CD14-positive monocyte (primary cell): Measurements from ENCODE around the gene RGS2. TPM values are rescaled to one million over a fixed set of nuclear protein-coding genes. Genes with fewer than 3 reads are reported as not detected.

Source experiments
- DNase-seq, 3 donors: peaks; one replicate each; pipeline ENCODE4 v3.0.0-alpha.2; 2011 to 2022
- H2AFZ ChIP-seq: 2 replicates; pipeline ENCODE4 v1.6.0; 2012; ENCODE audit warnings: mild to moderate bottlenecking, low read depth, low read length, inconsistent platforms; ENCODE audit not compliant: insufficient read depth, poor library complexity, severe bottlenecking
- H3K27ac ChIP-seq, 2 donors: 1 replicate in 1 of 2; 2 replicates in 1 of 2; pipeline ENCODE4 v1.5.1; 2012 to 2013; ENCODE audit warnings: low read length in 2 of 2, control low read depth in 1 of 2, inconsistent platforms in 1 of 2, low read depth in 1 of 2, mild to moderate bottlenecking in 1 of 2
- H3K27me3 ChIP-seq, 2 donors: one replicate each; pipeline versions ENCODE4 v1.6.0 to v1.6.1; 2011 to 2013; ENCODE audit warnings: low read length in 2 of 2; ENCODE audit not compliant: control insufficient read depth in 2 of 2, insufficient read depth in 2 of 2
- H3K36me3 ChIP-seq, 2 donors: replicated peaks in 1 of 2; 1 replicate in 1 of 2; 2 replicates in 1 of 2; pipeline versions ENCODE4 v1.5.1 to v1.6.1; 2012 to 2013; ENCODE audit warnings: low read length in 2 of 2, control low read depth in 1 of 2, inconsistent platforms in 1 of 2, mild to moderate bottlenecking in 1 of 2; ENCODE audit not compliant: insufficient read depth in 2 of 2, control insufficient read depth in 1 of 2
- H3K4me1 ChIP-seq, 2 donors: 1 replicate in 1 of 2; 2 replicates in 1 of 2; pipeline versions ENCODE4 v1.5.1 to v1.6.1; 2012 to 2013; ENCODE audit warnings: low read length in 2 of 2, control low read depth in 1 of 2, inconsistent platforms in 1 of 2, mild to moderate bottlenecking in 1 of 2, moderate library complexity in 1 of 2; ENCODE audit not compliant: insufficient read depth in 2 of 2, control insufficient read depth in 1 of 2
- H3K4me2 ChIP-seq: replicated peaks from 2 replicates; pipeline ENCODE3; 2012; ENCODE audit warnings: low read length, moderate library complexity, mild to moderate bottlenecking; ENCODE audit not compliant: poor library complexity, severe bottlenecking; ENCODE audit errors: extremely low read depth
- H3K4me3 ChIP-seq, 3 experiments: fragments of 200-600 bp in 1 of 3; sonication (generic) in 1 of 3; replicated peaks in 1 of 3; 1 replicate in 2 of 3; 2 replicates in 1 of 3; pipeline ENCODE4 v1.5.1; 2011 to 2013; ENCODE audit warnings: low read length in 3 of 3, mild to moderate bottlenecking in 3 of 3, control low read depth in 2 of 3, low read depth in 2 of 3, inconsistent platforms in 1 of 3, moderate library complexity in 1 of 3
- H3K79me2 ChIP-seq: 2 replicates; pipeline ENCODE4 v1.6.0; 2012; ENCODE audit warnings: mild to moderate bottlenecking, control low read depth, inconsistent platforms, low read length, moderate library complexity; ENCODE audit not compliant: insufficient read depth
- H3K9ac ChIP-seq: 2 replicates; pipeline ENCODE4 v1.6.0; 2017; ENCODE audit warnings: low read length, mild to moderate bottlenecking; ENCODE audit not compliant: insufficient read depth, poor library complexity, severe bottlenecking
- H3K9me3 ChIP-seq, 2 donors: replicated peaks in 1 of 2; 1 replicate in 1 of 2; 2 replicates in 1 of 2; pipeline versions ENCODE4 v1.5.1 to v1.6.1; 2012 to 2013; ENCODE audit warnings: low read length in 2 of 2, control low read depth in 1 of 2; ENCODE audit not compliant: control insufficient read depth in 1 of 2, insufficient read depth in 1 of 2
- H4K20me1 ChIP-seq: 2 replicates; pipeline ENCODE4 v1.6.0; 2012; ENCODE audit warnings: mild to moderate bottlenecking, low read length, control low read depth, moderate library complexity; ENCODE audit not compliant: insufficient read depth
- H3K27ac Mint-ChIP-seq, 7 donors: one replicate each; pipeline ENCODE4 v1.8.0; 2020; ENCODE audit warnings: mild to moderate bottlenecking in 7 of 7, mixed read lengths in 7 of 7, moderate library complexity in 6 of 7, inconsistent platforms in 2 of 7
- H3K27me3 Mint-ChIP-seq, 3 donors: one replicate each; pipeline ENCODE4 v1.8.0; 2021 to 2022; ENCODE audit warnings: low read depth in 3 of 3, mild to moderate bottlenecking in 3 of 3, mixed read lengths in 3 of 3, moderate library complexity in 3 of 3, inconsistent platforms in 1 of 3
- H3K36me3 Mint-ChIP-seq, 2 donors: one replicate each; pipeline ENCODE4 v1.8.0; 2020; ENCODE audit warnings: mixed read lengths in 2 of 2, inconsistent platforms in 1 of 2, mild to moderate bottlenecking in 1 of 2
- H3K4me1 Mint-ChIP-seq: one replicate; pipeline ENCODE4 v1.8.0; 2020; ENCODE audit warnings: mild to moderate bottlenecking, mixed read lengths
- H3K4me3 Mint-ChIP-seq, 2 donors: one replicate each; pipeline ENCODE4 v1.8.0; 2020; ENCODE audit warnings: mild to moderate bottlenecking in 2 of 2, mixed read lengths in 2 of 2, moderate library complexity in 1 of 2
- H3K9me3 Mint-ChIP-seq, 7 donors: one replicate each; pipeline ENCODE4 v1.8.0; 2020 to 2022; ENCODE audit warnings: mixed read lengths in 7 of 7, mild to moderate bottlenecking in 6 of 7, moderate library complexity in 6 of 7, inconsistent platforms in 2 of 7
- whole genome bisulfite sequencing: methylation state at CpG from one replicate; pipeline ENCODE4 v1.1.5; 2013; ENCODE audit warnings: missing lambda C conversion rate; ENCODE audit not compliant: insufficient coverage; 5-methylcytosine and 5-hydroxymethylcytosine counted together
- intact Hi-C, 2 donors: fragments of 100-400 bp; cut with micrococcal nuclease; formaldehyde crosslinking; loops; one replicate each; pipeline versions ENCODE4 v1.15.0 to v1.15.1; 2023
- polyA plus RNA-seq, 3 donors: library from polyadenylated mRNA; depleted of rRNA in 1 of 3; unstranded in 2 of 3; stranded (reverse) in 1 of 3; fragments of 300-500 nt in 2 of 3; fragments of >200 nt in 1 of 3; fragmentation: Illumina TruSeq in 2 of 3; gene quantifications; 1 replicate in 2 of 3; 2 replicates in 1 of 3; pipeline ENCODE4 v1.2.3, GENCODE V29; 2012 to 2021
- TF ChIP-seq, protein P1 (sequence below): fragments of 200-600 bp; IDR thresholded peaks from one replicate; pipeline ENCODE4 v1.8.0; 2022; ENCODE audit warnings: antibody characterized with exemption, mild to moderate bottlenecking

RGS2 gene
- polyA plus RNA-seq, 3 donors, result 974 to 3,307 (median 1,708) TPM

DNA sequence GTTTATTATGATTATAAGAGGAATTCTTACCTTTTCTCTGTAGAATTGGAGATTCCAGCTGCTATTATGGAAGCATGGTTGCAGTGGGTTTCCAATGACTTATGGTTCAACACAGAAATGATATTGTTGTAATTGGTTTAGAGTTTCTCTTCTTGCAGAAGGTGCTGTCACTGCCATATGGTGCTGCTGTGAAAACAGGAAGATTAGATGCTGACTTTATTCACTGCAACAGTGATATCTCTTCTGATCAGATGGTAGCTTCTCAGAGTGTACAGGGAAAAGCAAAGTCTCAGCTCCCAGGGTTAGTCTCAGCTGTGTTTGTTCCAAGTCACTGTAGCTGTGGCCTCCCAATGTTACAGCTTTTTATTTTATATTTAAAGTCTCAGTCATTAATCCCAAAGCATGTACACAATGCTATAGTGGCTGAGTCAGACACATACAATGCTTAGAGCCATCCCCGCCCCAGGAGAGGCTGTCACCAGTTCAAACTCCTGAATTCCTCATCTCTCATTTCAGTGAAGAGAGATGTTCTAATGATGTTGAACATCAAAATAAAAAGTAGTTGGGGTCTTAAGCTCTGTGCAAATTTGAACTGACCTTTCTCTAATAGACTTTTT, 42.7 kb upstream of the RGS2 start:
- TF ChIP-seq, protein P1, sequence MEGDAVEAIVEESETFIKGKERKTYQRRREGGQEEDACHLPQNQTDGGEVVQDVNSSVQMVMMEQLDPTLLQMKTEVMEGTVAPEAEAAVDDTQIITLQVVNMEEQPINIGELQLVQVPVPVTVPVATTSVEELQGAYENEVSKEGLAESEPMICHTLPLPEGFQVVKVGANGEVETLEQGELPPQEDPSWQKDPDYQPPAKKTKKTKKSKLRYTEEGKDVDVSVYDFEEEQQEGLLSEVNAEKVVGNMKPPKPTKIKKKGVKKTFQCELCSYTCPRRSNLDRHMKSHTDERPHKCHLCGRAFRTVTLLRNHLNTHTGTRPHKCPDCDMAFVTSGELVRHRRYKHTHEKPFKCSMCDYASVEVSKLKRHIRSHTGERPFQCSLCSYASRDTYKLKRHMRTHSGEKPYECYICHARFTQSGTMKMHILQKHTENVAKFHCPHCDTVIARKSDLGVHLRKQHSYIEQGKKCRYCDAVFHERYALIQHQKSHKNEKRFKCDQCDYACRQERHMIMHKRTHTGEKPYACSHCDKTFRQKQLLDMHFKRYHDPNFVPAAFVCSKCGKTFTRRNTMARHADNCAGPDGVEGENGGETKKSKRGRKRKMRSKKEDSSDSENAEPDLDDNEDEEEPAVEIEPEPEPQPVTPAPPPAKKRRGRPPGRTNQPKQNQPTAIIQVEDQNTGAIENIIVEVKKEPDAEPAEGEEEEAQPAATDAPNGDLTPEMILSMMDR, result no peak
- Mint-ChIP-seq H3K4me3 (no peak overlapping the region), H3K27ac (no peak overlapping the region), H3K9me3 (peaks cover under 1 to 5% (median 3%) of the 10 kb centered on the region in 7 donors), H3K4me1 (no peaks in the 10 kb centered on the region), H3K36me3 (no peaks in the 10 kb centered on the region), H3K27me3 (peaks cover 0 to 3% (median 0%) of the 10 kb centered on the region in 3 donors)
- no peaks in the 10 kb centered on the region for H3K79me2 ChIP-seq
- no peak overlapping the region for H2AFZ ChIP-seq
- H3K9me3 ChIP-seq, result no peaks in the 10 kb centered on the region
- H3K9ac ChIP-seq, result no peak overlapping the region
- DNase-seq, result no peak
- H3K4me2 ChIP-seq, result no peak overlapping the region
- intact Hi-C loops, result no loop called here
- no peaks in the 10 kb centered on the region for H3K27me3 ChIP-seq
- WGBS, result no CpG with 5 or more reads among the region's 1 CpG
- no peak overlapping the region for H3K27ac ChIP-seq
- no peaks in the 10 kb centered on the region for H4K20me1 ChIP-seq
- H3K4me3 ChIP-seq, result no peak overlapping the region
- H3K36me3 ChIP-seq, result no peaks in the 10 kb centered on the region
- no peaks in the 10 kb centered on the region for H3K4me1 ChIP-seq

GRCh38 chr1:192766876-192767275, 42.0 kb upstream of the RGS2 start:
- intact Hi-C loops, result no loop called here
- no peak overlapping the region for H3K9ac ChIP-seq
- H3K27me3 Mint-ChIP-seq, result peaks cover 0 to 3% (median 0%) of the 10 kb centered on the region in 3 donors
- H3K4me3 Mint-ChIP-seq, result no peak overlapping the region
- no peak overlapping the region for H2AFZ ChIP-seq
- no peaks in the 10 kb centered on the region for H3K36me3 ChIP-seq
- WGBS, result 96% methylated on average over 3 of the region's 3 CpGs
- no peaks in the 10 kb centered on the region for H3K4me1 ChIP-seq
- H3K27ac Mint-ChIP-seq, result no peak overlapping the region
- H3K9me3 Mint-ChIP-seq, result peaks cover 0 to 4% (median 2%) of the 10 kb centered on the region in 7 donors
- H4K20me1 ChIP-seq, result no peaks in the 10 kb centered on the region
- no peaks in the 10 kb centered on the region for H3K79me2 ChIP-seq
- H3K9me3 ChIP-seq, result no peaks in the 10 kb centered on the region
- no peak overlapping the region for H3K4me2 ChIP-seq
- no peaks in the 10 kb centered on the region for H3K4me1 Mint-ChIP-seq
- H3K36me3 Mint-ChIP-seq, result no peaks in the 10 kb centered on the region
- DNase-seq, result no peak
- H3K27ac ChIP-seq, result no peak overlapping the region
- H3K27me3 ChIP-seq, result no peaks in the 10 kb centered on the region
- TF ChIP-seq, protein P1, result no peak
- H3K4me3 ChIP-seq, result no peak overlapping the region
